Measurements from ENCODE around the gene MTERF2.

Gene MTERF2

GRCh38 chr12:106994579-106995220, 7.8 kb upstream of the MTERF2 start:
- DNase-seq (ENCODE audit: low spot score): no peak

GRCh38 chr12:106987846-106988245, 900 bp upstream of the MTERF2 start:
- DNase-seq (ENCODE audit: low spot score): no peak

- no peak for DNase-seq (ENCODE audit: low spot score)
Measured at GRCh38 chr12:106986135-106986534, 811 bp downstream of the MTERF2 start.

GRCh38 chr12:106985479-106985878, 1.5 kb downstream of the MTERF2 start:
- DNase-seq (ENCODE audit: low spot score): no peak

GRCh38 chr12:106984588-106985137, 2.3 kb downstream of the MTERF2 start:
- DNase-seq (ENCODE audit: low spot score): no peak

GRCh38 chr12:106982229-106982628, 4.7 kb downstream of the MTERF2 start:
- no peak for DNase-seq (ENCODE audit: low spot score)

- no peak for DNase-seq (ENCODE audit: low spot score)
Measured at GRCh38 chr12:106981788-106982187, 5.2 kb downstream of the MTERF2 start.

GRCh38 chr12:106980944-106981343, 6.0 kb downstream of the MTERF2 start:
- DNase-seq (ENCODE audit: low spot score): no peak

GRCh38 chr12:106978035-106978800, 8.7 kb downstream of the MTERF2 start:
- peak; percentile 55 for DNase-seq (ENCODE audit: low spot score)

GRCh38 chr12:106976668-106977067, 10.3 kb downstream of the MTERF2 start:
- no peak for DNase-seq (ENCODE audit: low spot score)

GRCh38 chr12:106975993-106976658, 10.8 kb downstream of the MTERF2 start:
- DNase-seq (ENCODE audit: low spot score): no peak

- no peak for DNase-seq (ENCODE audit: low spot score)
Measured at GRCh38 chr12:106975098-106975497, 11.8 kb downstream of the MTERF2 start.

GRCh38 chr12:106974511-106974910, 12.4 kb downstream of the MTERF2 start:
- DNase-seq (ENCODE audit: low spot score): no peak

GRCh38 chr12:106973545-106973944, 13.4 kb downstream of the MTERF2 start:
- no peak for DNase-seq (ENCODE audit: low spot score)

- DNase-seq (ENCODE audit: low spot score): no peak
Measured at GRCh38 chr12:106971065-106971464, 15.9 kb downstream of the MTERF2 start.

GRCh38 chr12:106964526-106964925, 22.4 kb downstream of the MTERF2 start:
- no peak for DNase-seq (ENCODE audit: low spot score)

GRCh38 chr12:106962286-106962685, 24.7 kb downstream of the MTERF2 start:
- DNase-seq (ENCODE audit: low spot score): no peak

GRCh38 chr12:106960443-106960842, 26.5 kb downstream of the MTERF2 start:
- DNase-seq (ENCODE audit: low spot score): no peak

- no peak for DNase-seq (ENCODE audit: low spot score)
Measured at GRCh38 chr12:106957583-106957982, 29.4 kb downstream of the MTERF2 start.

GRCh38 chr12:106956048-106956578, 30.8 kb downstream of the MTERF2 start:
- peak; percentile 35 for DNase-seq (ENCODE audit: low spot score)

GRCh38 chr12:106955377-106956047, 31.4 kb downstream of the MTERF2 start, which contains the start of gene TMEM263:
Gene TMEM263 (plus strand): TSS chr12:106955907. CDS start chr12:106967117, 11,210 bp downstream.
- peak; percentile 79 for DNase-seq (ENCODE audit: low spot score)
